Stomach smooth muscle (tissue), 2 donors: ENCODE data around the gene KAT2A.

Source experiments
- H3K27ac ChIP-seq: one replicate; pipeline ENCODE4 v1.7.0; 2013; ENCODE audit warnings: mild to moderate bottlenecking, low read length, inconsistent platforms
- H3K27me3 ChIP-seq, 2 donors: one replicate each; pipeline ENCODE4 v1.7.0; 2013; ENCODE audit warnings: low read length in 2 of 2; ENCODE audit not compliant: insufficient read depth in 2 of 2, control insufficient read depth in 1 of 2
- H3K36me3 ChIP-seq, 2 donors: one replicate each; pipeline ENCODE4 v1.7.0; 2013; ENCODE audit warnings: low read length in 2 of 2; ENCODE audit not compliant: control insufficient read depth in 2 of 2, insufficient read depth in 2 of 2
- H3K4me1 ChIP-seq: one replicate; pipeline ENCODE4 v1.7.0; 2013; ENCODE audit warnings: low read length; ENCODE audit not compliant: control insufficient read depth, insufficient read depth
- H3K4me3 ChIP-seq, 2 donors: one replicate each; pipeline ENCODE4 v1.7.0; 2013; ENCODE audit warnings: low read length in 2 of 2
- H3K9ac ChIP-seq, 2 donors: one replicate each; pipeline ENCODE4 v1.7.0; 2013; ENCODE audit warnings: low read length in 2 of 2, mild to moderate bottlenecking in 1 of 2
- H3K9me3 ChIP-seq, 2 donors: one replicate each; pipeline ENCODE4 v1.7.0; 2013; ENCODE audit warnings: low read length in 2 of 2; ENCODE audit not compliant: control insufficient read depth in 2 of 2
- donor health status: healthy.
- donor health status: Pancreatic carcinoma.

Gene KAT2A

DNA sequence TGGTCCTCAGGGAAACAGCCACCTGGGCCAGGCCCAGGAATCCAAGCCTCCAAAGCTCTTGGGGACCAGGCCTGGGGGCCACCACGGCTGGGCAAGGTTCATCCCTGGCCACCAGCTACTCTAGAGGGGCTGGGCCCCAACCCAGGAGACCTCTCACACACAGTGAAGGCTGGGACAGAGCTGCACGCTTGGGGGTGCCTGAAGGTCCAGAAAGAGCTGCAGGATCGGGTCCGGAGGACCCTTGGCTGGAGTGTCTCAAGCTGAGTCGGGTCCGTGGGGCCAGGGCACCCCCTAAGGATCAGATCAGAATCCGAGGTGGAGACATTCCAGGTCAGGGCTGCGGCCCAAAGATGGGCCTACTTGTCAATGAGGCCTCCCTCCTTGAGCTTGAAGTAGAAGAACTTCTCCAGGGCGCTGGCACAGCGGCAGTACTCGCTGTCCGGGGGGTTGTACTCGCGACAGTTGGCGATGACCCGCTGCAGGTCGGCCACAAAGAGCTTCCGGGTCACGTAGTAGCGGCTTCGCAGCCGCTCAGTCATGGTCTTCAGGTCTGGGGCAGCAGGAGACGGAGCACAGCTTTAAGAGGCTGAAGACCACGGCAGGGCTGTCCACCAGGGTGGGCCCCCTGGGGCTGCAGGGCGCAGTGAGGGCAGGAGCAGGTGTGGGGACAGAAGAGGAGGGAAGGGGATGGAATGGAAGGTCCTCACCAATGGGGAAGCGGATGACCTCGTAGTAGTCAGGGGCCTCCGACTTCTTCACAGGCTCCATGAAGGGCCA, 7.7 kb downstream of the KAT2A start:
- Histone ChIP-seq H3K9ac (peak overlapping the region; percentile 73 to 74), H3K27me3 (no peaks in the 10 kb centered on the region), H3K4me3 (no peak overlapping the region), H3K27ac (peak overlapping the region; percentile 94), H3K4me1 (peaks cover 30% of the 10 kb centered on the region), H3K36me3 (peaks cover 14 to 18% of the 10 kb centered on the region in 2 donors), H3K9me3 (no peaks in the 10 kb centered on the region)

DNA sequence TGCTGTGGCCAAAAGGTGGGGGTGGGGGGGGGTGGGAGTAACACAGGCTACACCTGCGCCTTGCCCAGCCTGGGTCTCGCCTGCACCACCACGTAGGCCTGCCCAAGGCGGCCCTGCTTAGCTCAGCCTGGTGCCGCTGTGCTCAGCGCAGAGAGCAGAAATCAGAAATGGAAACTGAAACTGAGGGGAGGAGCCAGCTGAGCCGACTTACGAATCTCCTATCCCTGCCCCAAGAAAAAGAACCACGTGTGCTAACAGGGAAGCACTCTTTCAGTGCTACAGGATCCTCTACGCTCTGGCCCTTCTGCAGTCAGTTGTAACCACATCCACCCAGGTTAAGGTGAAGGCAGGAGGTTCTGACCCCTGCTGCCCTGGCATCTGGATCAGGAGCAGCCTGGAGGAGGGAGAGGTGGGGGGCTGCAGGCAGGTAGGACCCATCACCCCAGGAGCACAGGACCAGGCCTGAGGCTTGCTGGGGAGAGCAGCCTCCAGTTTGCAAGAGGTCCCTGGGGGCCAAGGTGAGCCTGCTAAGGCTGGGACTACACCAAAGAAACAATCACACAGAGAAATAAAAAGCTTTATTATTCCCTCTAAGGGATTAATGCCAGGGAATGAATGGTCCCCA, 8.5 kb downstream of the KAT2A start, which contains the start of gene DHX58:
DHX58 (minus strand) TSS at position 163 of the 625 bp plus-strand sequence. CDS start 822 bp downstream, outside the sequence.
- Histone ChIP-seq H3K27ac (peak within 1 kb of the TSS; percentile 94), H3K4me3 (peak within 1 kb of the TSS; percentile 82 to 88), H3K4me1 (peaks cover 33% of the 10 kb centered on the region), H3K27me3 (no peaks in the 10 kb centered on the region), H3K9me3 (no peaks in the 10 kb centered on the region), H3K36me3 (peaks cover 15% of the 10 kb centered on the region in 2 donors), H3K9ac (peak within 1 kb of the TSS; percentile 74 to 88)

DNA sequence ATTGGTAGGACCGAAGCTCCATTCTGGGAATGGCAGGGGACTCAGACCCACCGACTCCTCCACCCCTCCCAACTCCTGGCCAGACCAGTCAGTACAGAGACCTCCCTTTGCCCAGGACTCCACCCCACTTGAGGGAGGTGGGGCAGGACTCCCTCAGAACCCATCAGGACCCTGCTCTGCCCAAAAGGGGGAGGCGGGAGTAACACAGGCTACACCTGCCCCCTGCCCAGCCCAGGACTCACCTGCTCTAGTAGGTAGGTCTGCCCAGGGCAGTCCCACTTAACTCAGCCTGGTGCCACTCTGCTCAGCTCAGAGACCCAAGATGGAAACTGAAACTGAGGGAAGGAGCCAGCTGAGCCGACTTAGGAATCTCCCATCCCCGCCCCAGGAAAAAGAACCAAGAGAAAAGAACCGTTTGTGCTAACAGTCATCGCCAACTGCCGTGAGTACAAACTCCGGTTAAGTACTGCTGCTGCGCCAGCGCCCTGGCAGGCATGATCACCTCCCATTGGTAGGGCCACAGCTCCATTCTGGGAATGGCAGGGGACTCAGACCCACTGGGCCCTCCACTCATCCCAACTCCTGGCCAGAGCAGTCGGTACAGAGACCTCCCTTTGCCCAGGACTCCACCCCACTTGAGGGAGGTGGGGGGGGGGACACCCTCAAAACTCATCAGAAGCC, 9.2 kb downstream of the KAT2A start:
- H3K27me3 ChIP-seq: no peaks in the 10 kb centered on the region
- H3K27ac ChIP-seq: peak overlapping the region; percentile 94
- peak overlapping the region; percentile 82 to 88 for H3K4me3 ChIP-seq
- H3K9ac ChIP-seq: peak overlapping the region; percentile 74 to 88
- H3K4me1 ChIP-seq: peaks cover 31% of the 10 kb centered on the region
- H3K9me3 ChIP-seq: no peaks in the 10 kb centered on the region
- H3K36me3 ChIP-seq: peaks cover 11 to 15% of the 10 kb centered on the region in 2 donors

DNA sequence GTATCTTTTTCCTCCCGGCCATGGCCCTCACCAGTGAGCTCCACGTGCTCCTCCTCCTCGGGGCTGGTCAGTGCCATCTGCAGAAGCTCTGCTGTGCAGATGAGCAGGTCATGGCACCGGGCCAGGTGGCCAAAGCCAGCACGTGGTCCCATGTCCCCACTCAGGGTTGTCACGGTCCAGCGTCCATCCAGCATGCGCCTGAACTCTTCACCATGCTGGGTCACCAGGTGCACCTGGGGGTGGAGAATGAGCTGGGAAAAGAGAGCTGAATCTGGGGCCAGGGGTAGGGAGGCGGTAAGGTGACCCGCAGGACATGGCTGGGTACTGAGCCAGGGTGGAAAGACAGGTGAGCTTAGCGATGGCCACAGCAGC, 9.9 kb downstream of the KAT2A start:
- peaks cover 28% of the 10 kb centered on the region for H3K4me1 ChIP-seq
- H3K9me3 ChIP-seq: no peaks in the 10 kb centered on the region
- peak overlapping the region; percentile 82 to 88 for H3K4me3 ChIP-seq
- H3K27ac ChIP-seq: peak overlapping the region; percentile 94
- H3K9ac ChIP-seq: peak overlapping the region; percentile 74 to 88
- H3K27me3 ChIP-seq: no peaks in the 10 kb centered on the region
- H3K36me3 ChIP-seq: peaks cover 8 to 15% of the 10 kb centered on the region in 2 donors

DNA sequence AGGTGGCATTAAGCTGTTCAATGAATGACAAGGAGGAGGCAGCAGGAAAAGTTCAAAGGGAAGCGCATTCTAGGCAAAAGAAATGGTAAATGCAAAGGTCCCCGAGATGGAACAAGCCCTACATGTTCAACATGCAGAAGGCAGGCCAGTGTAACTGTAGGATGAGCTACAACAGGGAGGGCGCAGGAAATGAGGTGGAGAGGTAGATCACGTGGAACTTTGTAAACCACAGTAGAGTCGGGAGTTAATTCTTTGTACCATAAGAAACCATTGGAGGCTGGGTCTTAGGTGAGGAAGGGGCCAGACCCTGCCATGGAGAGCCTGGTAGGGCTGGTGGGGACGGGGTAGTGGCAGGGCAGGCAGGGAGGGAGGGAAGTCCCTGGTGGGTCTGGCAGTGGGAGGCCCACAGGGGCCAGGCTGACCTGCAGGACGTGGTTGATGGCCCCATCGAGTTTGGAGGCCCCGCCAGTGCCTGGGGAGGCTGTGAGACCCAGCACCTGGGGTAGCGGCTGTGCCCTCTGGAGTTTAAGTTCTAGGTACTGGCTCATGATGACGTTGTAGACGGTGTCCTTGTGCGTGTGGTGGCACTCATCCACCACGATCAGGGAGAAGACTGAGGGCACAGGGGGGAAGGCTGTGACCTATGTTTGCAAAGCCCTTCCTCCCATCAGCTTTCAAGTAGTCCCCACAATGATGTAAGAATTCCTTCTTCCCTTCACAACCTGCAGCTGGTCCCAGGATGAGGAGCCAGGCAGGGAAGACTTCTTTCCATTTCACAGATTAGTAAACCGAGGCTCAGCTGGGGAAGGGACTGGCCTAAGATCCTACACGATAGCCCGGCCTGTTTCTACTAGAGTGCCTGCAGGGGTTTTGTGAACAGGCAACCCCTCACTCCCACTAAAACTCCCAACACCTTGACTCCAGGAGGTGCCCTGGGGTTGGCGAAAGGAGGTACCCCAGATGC, 10.6 kb downstream of the KAT2A start:
- Histone ChIP-seq H3K27me3 (no peaks in the 10 kb centered on the region), H3K27ac (peak overlapping the region; percentile 94), H3K4me3 (no peak overlapping the region), H3K9me3 (no peaks in the 10 kb centered on the region), H3K4me1 (peaks cover 28% of the 10 kb centered on the region), H3K36me3 (peaks cover 6 to 15% of the 10 kb centered on the region in 2 donors), H3K9ac (no peak overlapping the region)

DNA sequence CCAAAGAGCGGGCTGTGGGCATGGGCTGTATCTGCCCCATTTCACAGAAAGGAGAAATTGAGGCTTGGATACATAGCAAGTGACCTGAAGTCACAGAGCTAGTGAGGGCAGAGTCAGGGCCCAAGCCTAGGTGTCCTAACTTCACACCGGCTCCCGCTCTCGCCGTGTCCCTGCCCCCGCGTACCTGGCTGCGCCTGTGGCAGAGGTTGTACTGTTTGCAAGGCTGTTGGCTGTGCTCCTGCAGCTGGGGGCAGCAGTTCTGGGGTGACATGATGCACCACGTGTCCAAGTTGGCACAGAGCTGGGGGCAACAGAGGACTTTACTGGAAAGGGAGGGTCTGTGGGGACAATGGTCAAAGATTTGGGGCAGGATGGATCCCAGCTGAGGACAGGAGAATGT, 12.1 kb downstream of the KAT2A start:
- Histone ChIP-seq H3K27ac (no peak overlapping the region), H3K27me3 (no peaks in the 10 kb centered on the region), H3K9me3 (no peaks in the 10 kb centered on the region), H3K4me1 (peaks cover 28% of the 10 kb centered on the region), H3K9ac (no peak overlapping the region), H3K4me3 (no peak overlapping the region), H3K36me3 (peaks cover 8 to 9% of the 10 kb centered on the region in 2 donors)

DNA sequence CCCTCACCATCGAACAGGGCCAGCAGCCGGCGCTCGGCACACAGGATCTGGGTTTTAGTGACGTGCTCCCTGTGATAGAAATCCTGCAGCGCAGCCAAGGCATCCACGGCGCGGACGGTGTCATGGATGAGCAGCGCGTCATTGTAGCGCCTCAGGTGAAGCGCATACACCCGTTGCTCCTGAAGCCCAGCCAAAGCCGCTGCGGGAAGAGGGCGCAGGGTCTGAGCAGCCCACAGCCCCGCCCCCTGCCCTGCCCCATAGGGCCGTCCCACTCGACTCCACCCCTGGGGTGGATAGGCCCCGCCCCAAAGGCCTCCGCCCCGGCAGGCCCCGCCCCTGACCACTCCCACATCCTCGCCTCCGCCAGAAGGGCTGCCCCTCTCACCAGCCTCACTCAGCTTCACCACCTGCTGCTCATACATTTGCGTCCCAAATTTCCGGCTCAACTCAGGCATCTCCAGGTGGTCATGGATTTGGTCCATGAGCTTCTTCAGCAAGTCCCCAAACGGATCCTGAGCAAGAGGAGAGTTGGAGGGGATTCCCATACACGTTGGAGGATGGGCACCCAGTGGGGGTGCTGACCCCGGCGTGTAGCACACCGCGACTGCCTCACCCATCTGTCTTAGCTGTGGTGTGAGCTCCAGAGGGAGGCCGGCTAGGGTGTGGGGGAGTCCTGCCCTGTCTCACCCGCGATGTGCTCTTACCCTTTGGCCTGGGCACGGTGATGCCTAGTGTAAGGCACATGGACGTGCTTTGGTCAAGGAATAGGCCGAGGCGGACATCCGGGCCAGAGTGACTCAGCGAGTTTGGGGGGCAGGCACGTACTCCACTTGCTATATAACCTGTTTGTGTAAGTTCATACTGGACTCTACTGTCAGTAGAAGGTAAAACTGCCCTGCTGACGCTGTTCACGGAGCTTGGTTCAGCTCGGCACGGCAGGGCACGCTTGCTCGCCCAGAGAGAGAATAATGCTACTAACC, 13.3 kb downstream of the KAT2A start:
- Histone ChIP-seq H3K27ac (no peak overlapping the region), H3K36me3 (peaks cover 9 to 12% of the 10 kb centered on the region in 2 donors), H3K9me3 (no peaks in the 10 kb centered on the region), H3K4me3 (peak overlapping the region in 1 of 2 donors; percentile 40), H3K4me1 (peaks cover 23% of the 10 kb centered on the region), H3K27me3 (no peaks in the 10 kb centered on the region), H3K9ac (no peak overlapping the region)

DNA sequence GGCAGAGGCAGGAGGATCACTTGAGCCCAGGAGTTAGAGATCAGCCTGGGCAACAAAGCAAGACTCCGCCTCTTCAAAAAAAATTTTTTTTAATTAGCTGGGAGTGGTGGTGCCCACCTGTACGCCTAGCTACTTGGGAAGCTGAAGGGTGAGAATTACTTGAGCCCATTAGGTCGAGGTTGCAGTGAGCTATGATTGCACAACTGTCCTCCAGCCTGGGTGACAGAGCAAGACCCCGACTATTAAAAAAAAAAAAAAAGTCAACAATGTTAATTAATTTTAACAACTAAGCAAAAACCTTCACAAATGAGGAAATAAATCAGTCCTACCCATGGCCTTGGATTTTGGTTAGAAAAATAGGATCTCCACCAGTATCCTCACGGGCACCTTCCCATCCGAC, 14.0 kb downstream of the KAT2A start:
- Histone ChIP-seq H3K36me3 (peaks cover 9 to 12% of the 10 kb centered on the region in 2 donors), H3K9ac (no peak overlapping the region), H3K4me1 (peaks cover 18% of the 10 kb centered on the region), H3K27me3 (no peaks in the 10 kb centered on the region), H3K27ac (no peak overlapping the region), H3K4me3 (no peak overlapping the region), H3K9me3 (no peaks in the 10 kb centered on the region)

DNA sequence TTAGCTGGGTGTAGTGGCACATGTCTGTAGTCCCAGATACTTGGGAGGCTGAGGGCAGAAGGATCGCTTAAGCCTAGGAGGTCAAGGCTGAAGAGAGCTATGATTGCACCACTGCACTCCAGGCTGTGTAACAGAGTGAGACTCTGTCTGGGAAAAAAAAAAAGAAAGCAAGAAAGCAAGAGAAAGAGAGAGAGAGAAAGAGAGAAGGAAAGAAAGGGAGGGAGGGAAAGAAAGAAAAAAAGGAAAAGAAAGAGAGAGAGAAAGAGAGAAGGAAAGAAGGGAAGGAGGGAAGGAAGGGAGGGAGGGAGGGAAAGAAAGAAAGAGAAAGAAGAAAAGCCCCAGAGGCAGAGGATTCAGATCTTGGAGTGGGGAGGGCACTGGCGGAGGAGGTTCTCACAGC, 15.2 kb downstream of the KAT2A start:
- Histone ChIP-seq H3K4me3 (no peak overlapping the region), H3K9ac (no peak overlapping the region), H3K4me1 (peaks cover 10% of the 10 kb centered on the region), H3K36me3 (peaks cover 9 to 12% of the 10 kb centered on the region in 2 donors), H3K27me3 (no peaks in the 10 kb centered on the region), H3K27ac (no peak overlapping the region), H3K9me3 (no peaks in the 10 kb centered on the region)
